Activated naive CD8-positive, alpha-beta T cell treated with anti-CD3 and anti-CD28 coated beads for 36 hours (primary cell): ENCODE measurements around the gene OR4K2. TPM values are rescaled to one million over a fixed set of nuclear protein-coding genes. Genes with fewer than 3 reads are reported as not detected.
"Not testable (repeated sequence)": the region's sequence is repeated elsewhere in the genome, so short reads cannot be mapped to it uniquely, and the experiment has no call there.

Experiments used
- DNase-seq: peaks from one replicate; pipeline ENCODE4 v3.0.0; 2021
- H3K27ac Mint-ChIP-seq: one replicate; pipeline ENCODE4 v1.8.0; 2022; ENCODE audit warnings: mild to moderate bottlenecking, moderate library complexity, mixed read lengths
- H3K27me3 Mint-ChIP-seq: one replicate; pipeline ENCODE4 v1.8.0; 2022; ENCODE audit warnings: mild to moderate bottlenecking, mixed read lengths
- H3K36me3 Mint-ChIP-seq: one replicate; pipeline ENCODE4 v1.8.0; 2021; ENCODE audit warnings: mild to moderate bottlenecking, mixed read lengths
- H3K4me1 Mint-ChIP-seq: one replicate; pipeline ENCODE4 v1.8.0; 2021; ENCODE audit warnings: mixed read lengths
- H3K4me3 Mint-ChIP-seq: one replicate; pipeline ENCODE4 v1.8.0; 2022; ENCODE audit warnings: mild to moderate bottlenecking, moderate library complexity, mixed read lengths
- H3K9me3 Mint-ChIP-seq: one replicate; pipeline ENCODE4 v1.8.0; 2022; ENCODE audit warnings: mixed read lengths
- total RNA-seq, 2 experiments: library from RNA; stranded (reverse); gene quantifications; one replicate each; pipeline ENCODE4 v1.2.3, GENCODE V29; 2021

Gene OR4K2
- total RNA-seq, result not detected

GRCh38 chr14:19874842-19875241 is at the start of gene OR4K2:
OR4K2 (plus strand) TSS chr14:19875142; CDS start chr14:19876268, 1,126 bp downstream.
- no peaks in the 10 kb centered on the region for H3K4me1 Mint-ChIP-seq
- H3K27ac Mint-ChIP-seq, result no peak within 1 kb of the TSS
- H3K4me3 Mint-ChIP-seq, result no peak within 1 kb of the TSS
- H3K36me3 Mint-ChIP-seq, result no peaks in the 10 kb centered on the region
- H3K9me3 Mint-ChIP-seq, result no peaks in the 10 kb centered on the region
- DNase-seq, result no peak
- H3K27me3 Mint-ChIP-seq, result peaks cover 5% of the 10 kb centered on the region

- DNase-seq, H3K36me3 Mint-ChIP-seq, H3K9me3 Mint-ChIP-seq, H3K4me1 Mint-ChIP-seq, H3K4me3 Mint-ChIP-seq, H3K27ac Mint-ChIP-seq, H3K27me3 Mint-ChIP-seq: not testable (repeated sequence)
Observed at GRCh38 chr14:19827626-19828244, 47.2 kb upstream of the OR4K2 start.

GRCh38 chr14:19828314-19828713 is 46.6 kb upstream of the OR4K2 start:
- Mint-ChIP-seq H3K4me3 (no peak overlapping the region), H3K27ac (no peak overlapping the region), H3K36me3 (no peaks in the 10 kb centered on the region), H3K4me1 (no peaks in the 10 kb centered on the region), H3K9me3 (peaks cover 1% of the 10 kb centered on the region), H3K27me3 (peaks cover 7% of the 10 kb centered on the region)
- DNase-seq, result no peak

- H3K27ac Mint-ChIP-seq, H3K4me3 Mint-ChIP-seq, H3K9me3 Mint-ChIP-seq: not testable (repeated sequence)
Observed at GRCh38 chr14:19834203-19834848, 40.6 kb upstream of the OR4K2 start.

GRCh38 chr14:19838433-19838832 is 36.5 kb upstream of the OR4K2 start:
- Mint-ChIP-seq H3K9me3 (no peaks in the 10 kb centered on the region), H3K4me1 (no peaks in the 10 kb centered on the region), H3K36me3 (no peaks in the 10 kb centered on the region), H3K27me3 (peaks cover 5% of the 10 kb centered on the region), H3K27ac (no peak overlapping the region), H3K4me3 (no peak overlapping the region)
- DNase-seq, result no peak

More at GRCh38 chr14:19834203-19834848, 40.6 kb upstream of the OR4K2 start:
- not testable (repeated sequence) for H3K4me1 Mint-ChIP-seq, DNase-seq, H3K36me3 Mint-ChIP-seq
- peaks cover 13% of the 10 kb centered on the region for H3K27me3 Mint-ChIP-seq

- no peak for DNase-seq
- Mint-ChIP-seq H3K4me1 (no peaks in the 10 kb centered on the region), H3K27me3 (peaks cover 7% of the 10 kb centered on the region), H3K27ac (no peak overlapping the region), H3K4me3 (no peak overlapping the region), H3K36me3 (no peaks in the 10 kb centered on the region), H3K9me3 (no peaks in the 10 kb centered on the region)
Observed at GRCh38 chr14:19851365-19851764, 23.6 kb upstream of the OR4K2 start.

GRCh38 chr14:19866061-19866669 is 8.8 kb upstream of the OR4K2 start:
- not testable (repeated sequence) for H3K4me3 Mint-ChIP-seq, H3K4me1 Mint-ChIP-seq, H3K9me3 Mint-ChIP-seq, H3K27me3 Mint-ChIP-seq, H3K36me3 Mint-ChIP-seq, DNase-seq, H3K27ac Mint-ChIP-seq

- H3K27me3 Mint-ChIP-seq, result peaks cover 5% of the 10 kb centered on the region
- H3K9me3 Mint-ChIP-seq, result no peaks in the 10 kb centered on the region
- no peaks in the 10 kb centered on the region for H3K36me3 Mint-ChIP-seq
- no peaks in the 10 kb centered on the region for H3K4me1 Mint-ChIP-seq
- no peak overlapping the region for H3K4me3 Mint-ChIP-seq
- H3K27ac Mint-ChIP-seq, result no peak overlapping the region
- no peak for DNase-seq
Observed at GRCh38 chr14:19873178-19873577, 1.8 kb upstream of the OR4K2 start.

GRCh38 chr14:19878029-19878642 is 3.2 kb downstream of the OR4K2 start:
- peaks cover 1% of the 10 kb centered on the region for H3K27me3 Mint-ChIP-seq
- H3K4me1 Mint-ChIP-seq, result no peaks in the 10 kb centered on the region
- H3K4me3 Mint-ChIP-seq, result no peak overlapping the region
- no peak overlapping the region for H3K27ac Mint-ChIP-seq
- DNase-seq, result no peak
- H3K36me3 Mint-ChIP-seq, result no peaks in the 10 kb centered on the region
- H3K9me3 Mint-ChIP-seq, result no peaks in the 10 kb centered on the region

GRCh38 chr14:19895282-19895681 is 20.3 kb downstream of the OR4K2 start:
- Mint-ChIP-seq H3K4me3 (no peak overlapping the region), H3K4me1 (no peaks in the 10 kb centered on the region), H3K27ac (no peak overlapping the region), H3K36me3 (no peaks in the 10 kb centered on the region), H3K9me3 (peaks cover 14% of the 10 kb centered on the region), H3K27me3 (no peaks in the 10 kb centered on the region)
- no peak for DNase-seq

GRCh38 chr14:19900999-19901398 is 26.1 kb downstream of the OR4K2 start:
- no peak overlapping the region for H3K4me3 Mint-ChIP-seq
- H3K27me3 Mint-ChIP-seq, result peaks cover 4% of the 10 kb centered on the region
- H3K36me3 Mint-ChIP-seq, result no peaks in the 10 kb centered on the region
- DNase-seq, result no peak
- H3K4me1 Mint-ChIP-seq, result no peaks in the 10 kb centered on the region
- no peak overlapping the region for H3K27ac Mint-ChIP-seq
- peaks cover 8% of the 10 kb centered on the region for H3K9me3 Mint-ChIP-seq

GRCh38 chr14:19902409-19902808 is 27.5 kb downstream of the OR4K2 start:
- Mint-ChIP-seq H3K36me3 (no peaks in the 10 kb centered on the region), H3K27me3 (peaks cover 4% of the 10 kb centered on the region)

GRCh38 chr14:19906665-19907064 is 31.7 kb downstream of the OR4K2 start:
- Mint-ChIP-seq H3K27me3 (peaks cover 13% of the 10 kb centered on the region), H3K4me1 (no peaks in the 10 kb centered on the region), H3K36me3 (no peaks in the 10 kb centered on the region), H3K4me3 (no peak overlapping the region), H3K9me3 (peaks cover 2% of the 10 kb centered on the region), H3K27ac (no peak overlapping the region)
- DNase-seq, result no peak

More at GRCh38 chr14:19902409-19902808, 27.5 kb downstream of the OR4K2 start:
- DNase-seq, result no peak
- no peak overlapping the region for H3K27ac Mint-ChIP-seq
- H3K4me1 Mint-ChIP-seq, result no peaks in the 10 kb centered on the region
- H3K9me3 Mint-ChIP-seq, result peaks cover 3% of the 10 kb centered on the region
- H3K4me3 Mint-ChIP-seq, result no peak overlapping the region

- Mint-ChIP-seq H3K4me1 (no peaks in the 10 kb centered on the region), H3K27me3 (peaks cover 11% of the 10 kb centered on the region), H3K36me3 (no peaks in the 10 kb centered on the region), H3K4me3 (no peak overlapping the region), H3K27ac (no peak overlapping the region), H3K9me3 (peaks cover 3% of the 10 kb centered on the region)
- no peak for DNase-seq
Observed at GRCh38 chr14:19911114-19911513, 36.2 kb downstream of the OR4K2 start.

- Mint-ChIP-seq H3K4me1 (no peaks in the 10 kb centered on the region), H3K36me3 (no peaks in the 10 kb centered on the region), H3K27me3 (no peaks in the 10 kb centered on the region), H3K9me3 (peaks cover 3% of the 10 kb centered on the region), H3K4me3 (no peak overlapping the region), H3K27ac (no peak overlapping the region)
- DNase-seq, result no peak
Observed at GRCh38 chr14:19917243-19917642, 42.3 kb downstream of the OR4K2 start.
